Measurements from ENCODE around the gene RAB44.
"Not testable (repeated sequence)": the region's sequence is repeated elsewhere in the genome, so short reads cannot be mapped to it uniquely, and the experiment has no call there.

The RAB44 gene

GRCh38 chr6:36700831-36701230 is 3.2 kb downstream of the RAB44 start:
- no peak overlapping the region for H3K4me3 ChIP-seq
- no peaks in the 10 kb centered on the region for H3K36me3 ChIP-seq (replicated peaks)
- no peaks in the 10 kb centered on the region for H3K9me3 ChIP-seq
- DNase-seq (ENCODE audit: low spot score in 2 of 2) = no peak
- H3K4me1 ChIP-seq = no peaks in the 10 kb centered on the region
- no peaks in the 10 kb centered on the region for H3K27me3 ChIP-seq (ENCODE audit: low read depth)
- in situ Hi-C loops (cut with MboI; ENCODE audit: low sequenced_read_pairs) = loop anchor here (25.0 kb wide), 1 partner anchor 89 kb away; no protein-coding TSS in a partner anchor

GRCh38 chr6:36701401-36701991 is 3.9 kb downstream of the RAB44 start:
- DNase-seq (ENCODE audit: low spot score in 2 of 2) = no peak
- Histone ChIP-seq H3K36me3 (replicated peaks) (no peaks in the 10 kb centered on the region), H3K4me3 (no peak overlapping the region), H3K9me3 (no peaks in the 10 kb centered on the region), H3K4me1 (no peaks in the 10 kb centered on the region), H3K27me3 (ENCODE audit: low read depth) (no peaks in the 10 kb centered on the region)
- in situ Hi-C loops (cut with MboI; ENCODE audit: low sequenced_read_pairs) = loop anchor here (25.0 kb wide), 1 partner anchor 89 kb away; no protein-coding TSS in a partner anchor

GRCh38 chr6:36702656-36703055 is 5.0 kb downstream of the RAB44 start:
- H3K4me3 ChIP-seq = no peak overlapping the region
- no peaks in the 10 kb centered on the region for H3K36me3 ChIP-seq (replicated peaks)
- H3K4me1 ChIP-seq = no peaks in the 10 kb centered on the region
- in situ Hi-C loops (cut with MboI; ENCODE audit: low sequenced_read_pairs) = loop anchor here (25.0 kb wide), 1 partner anchor 90 kb away; no protein-coding TSS in a partner anchor
- H3K27me3 ChIP-seq (ENCODE audit: low read depth) = no peaks in the 10 kb centered on the region
- no peaks in the 10 kb centered on the region for H3K9me3 ChIP-seq
- no peak for DNase-seq (ENCODE audit: low spot score in 2 of 2)

GRCh38 chr6:36703081-36703606 is 5.5 kb downstream of the RAB44 start:
- no peaks in the 10 kb centered on the region for H3K27me3 ChIP-seq (ENCODE audit: low read depth)
- DNase-seq (ENCODE audit: low spot score in 2 of 2) = no peak
- H3K36me3 ChIP-seq (replicated peaks) = no peaks in the 10 kb centered on the region
- H3K4me1 ChIP-seq = no peaks in the 10 kb centered on the region
- H3K4me3 ChIP-seq = no peak overlapping the region
- in situ Hi-C loops (cut with MboI; ENCODE audit: low sequenced_read_pairs) = loop anchor here (25.0 kb wide), 1 partner anchor 91 kb away; no protein-coding TSS in a partner anchor
- H3K9me3 ChIP-seq = no peaks in the 10 kb centered on the region

GRCh38 chr6:36703982-36704381 is 6.4 kb downstream of the RAB44 start:
- Histone ChIP-seq H3K36me3 (replicated peaks) (no peaks in the 10 kb centered on the region), H3K27me3 (ENCODE audit: low read depth) (no peaks in the 10 kb centered on the region), H3K9me3 (no peaks in the 10 kb centered on the region), H3K4me1 (no peaks in the 10 kb centered on the region), H3K4me3 (no peak overlapping the region)
- DNase-seq (ENCODE audit: low spot score in 2 of 2) = no peak
- in situ Hi-C loops (cut with MboI; ENCODE audit: low sequenced_read_pairs) = loop anchor here (25.0 kb wide), 1 partner anchor 92 kb away; no protein-coding TSS in a partner anchor

- not testable (repeated sequence) for H3K9me3 ChIP-seq; DNase-seq (ENCODE audit: low spot score in 2 of 2); H3K4me3 ChIP-seq; H3K27me3 ChIP-seq (ENCODE audit: low read depth); H3K4me1 ChIP-seq; H3K36me3 ChIP-seq (replicated peaks)
- in situ Hi-C loops (cut with MboI; ENCODE audit: low sequenced_read_pairs) = loop anchor here (25.0 kb wide), 1 partner anchor 93 kb away; no protein-coding TSS in a partner anchor
These were observed 7.4 kb downstream of the RAB44 start for GRCh38 chr6:36704961-36705577.

- H3K27me3 ChIP-seq (ENCODE audit: low read depth) = no peaks in the 10 kb centered on the region
- H3K9me3 ChIP-seq = no peaks in the 10 kb centered on the region
- H3K4me1 ChIP-seq = no peaks in the 10 kb centered on the region
- H3K36me3 ChIP-seq (replicated peaks) = no peaks in the 10 kb centered on the region
- DNase-seq (ENCODE audit: low spot score in 2 of 2) = no peak
- in situ Hi-C loops (cut with MboI; ENCODE audit: low sequenced_read_pairs) = loop anchor here (25.0 kb wide), 1 partner anchor 94 kb away; no protein-coding TSS in a partner anchor
- H3K4me3 ChIP-seq = no peak overlapping the region
These were observed 8.7 kb downstream of the RAB44 start for GRCh38 chr6:36706339-36706738.

GRCh38 chr6:36712816-36713215 is 15.2 kb downstream of the RAB44 start:
- in situ Hi-C loops (cut with MboI; ENCODE audit: low sequenced_read_pairs) = loop anchor here (25.0 kb wide), 1 partner anchor 101 kb away; no protein-coding TSS in a partner anchor
- no peaks in the 10 kb centered on the region for H3K27me3 ChIP-seq (ENCODE audit: low read depth)
- H3K9me3 ChIP-seq = no peaks in the 10 kb centered on the region
- no peaks in the 10 kb centered on the region for H3K36me3 ChIP-seq (replicated peaks)
- H3K4me3 ChIP-seq = no peak overlapping the region
- no peaks in the 10 kb centered on the region for H3K4me1 ChIP-seq
- DNase-seq (ENCODE audit: low spot score in 2 of 2) = no peak

- in situ Hi-C loops (cut with MboI; ENCODE audit: low sequenced_read_pairs) = loop anchor here (25.0 kb wide), 1 partner anchor 102 kb away; no protein-coding TSS in a partner anchor
- no peaks in the 10 kb centered on the region for H3K4me1 ChIP-seq
- no peaks in the 10 kb centered on the region for H3K9me3 ChIP-seq
- DNase-seq (ENCODE audit: low spot score in 2 of 2) = no peak
- H3K4me3 ChIP-seq = no peak overlapping the region
- no peaks in the 10 kb centered on the region for H3K27me3 ChIP-seq (ENCODE audit: low read depth)
- no peaks in the 10 kb centered on the region for H3K36me3 ChIP-seq (replicated peaks)
These were observed 16.2 kb downstream of the RAB44 start for GRCh38 chr6:36713846-36714245.

GRCh38 chr6:36714511-36714910 is 16.9 kb downstream of the RAB44 start:
- no peaks in the 10 kb centered on the region for H3K36me3 ChIP-seq (replicated peaks)
- DNase-seq (ENCODE audit: low spot score in 2 of 2) = peak in 1 of 2 experiments; percentile 4

GRCh38 chr6:36715469-36715868 is 17.8 kb downstream of the RAB44 start:
- in situ Hi-C loops (cut with MboI; ENCODE audit: low sequenced_read_pairs) = loop anchor here (25.0 kb wide), 1 partner anchor 103 kb away; no protein-coding TSS in a partner anchor

More at GRCh38 chr6:36714511-36714910, 16.9 kb downstream of the RAB44 start:
- in situ Hi-C loops (cut with MboI; ENCODE audit: low sequenced_read_pairs) = loop anchor here (25.0 kb wide), 1 partner anchor 102 kb away; no protein-coding TSS in a partner anchor
- no peaks in the 10 kb centered on the region for H3K27me3 ChIP-seq (ENCODE audit: low read depth)
- no peaks in the 10 kb centered on the region for H3K9me3 ChIP-seq
- no peaks in the 10 kb centered on the region for H3K4me1 ChIP-seq
- no peak overlapping the region for H3K4me3 ChIP-seq

GRCh38 chr6:36716476-36717093 is 19.0 kb downstream of the RAB44 start:
- DNase-seq (ENCODE audit: low spot score in 2 of 2) = no peak
- H3K4me1 ChIP-seq = no peaks in the 10 kb centered on the region
- H3K9me3 ChIP-seq = no peaks in the 10 kb centered on the region
- in situ Hi-C loops (cut with MboI; ENCODE audit: low sequenced_read_pairs) = loop anchor here (25.0 kb wide), 1 partner anchor 104 kb away; no protein-coding TSS in a partner anchor
- H3K27me3 ChIP-seq (ENCODE audit: low read depth) = no peaks in the 10 kb centered on the region
- no peak overlapping the region for H3K4me3 ChIP-seq
- H3K36me3 ChIP-seq (replicated peaks) = no peaks in the 10 kb centered on the region

More at GRCh38 chr6:36715469-36715868, 17.8 kb downstream of the RAB44 start:
- no peaks in the 10 kb centered on the region for H3K4me1 ChIP-seq
- H3K4me3 ChIP-seq = no peak overlapping the region
- no peaks in the 10 kb centered on the region for H3K27me3 ChIP-seq (ENCODE audit: low read depth)
- no peaks in the 10 kb centered on the region for H3K9me3 ChIP-seq
- peak in 1 of 2 experiments; percentile 4 for DNase-seq (ENCODE audit: low spot score in 2 of 2)
- H3K36me3 ChIP-seq (replicated peaks) = no peaks in the 10 kb centered on the region

GRCh38 chr6:36717231-36717825 is 19.7 kb downstream of the RAB44 start:
- no peaks in the 10 kb centered on the region for H3K36me3 ChIP-seq (replicated peaks)
- no peaks in the 10 kb centered on the region for H3K9me3 ChIP-seq
- in situ Hi-C loops (cut with MboI; ENCODE audit: low sequenced_read_pairs) = loop anchor here (25.0 kb wide), 1 partner anchor 105 kb away; no protein-coding TSS in a partner anchor
- H3K4me3 ChIP-seq = no peak overlapping the region
- no peaks in the 10 kb centered on the region for H3K4me1 ChIP-seq
- DNase-seq (ENCODE audit: low spot score in 2 of 2) = no peak
- no peaks in the 10 kb centered on the region for H3K27me3 ChIP-seq (ENCODE audit: low read depth)

All from HAP-1 (cell line).